Activated naive CD8-positive, alpha-beta T cell (primary cell): ENCODE measurements around the gene NKAIN4.
A peak's percentile ranks its signal among the peaks of the same experiment; 100 is the strongest.

Source experiments
- H3K27ac Mint-ChIP-seq: one replicate; pipeline ENCODE4 v1.8.0; 2021; ENCODE audit warnings: mixed read lengths
- H3K27me3 Mint-ChIP-seq: one replicate; pipeline ENCODE4 v1.8.0; 2021; ENCODE audit warnings: mixed read lengths
- H3K36me3 Mint-ChIP-seq: one replicate; pipeline ENCODE4 v1.8.0; 2021; ENCODE audit warnings: mixed read lengths
- H3K4me1 Mint-ChIP-seq: one replicate; pipeline ENCODE4 v1.8.0; 2021; ENCODE audit warnings: low read depth, mixed read lengths
- H3K4me3 Mint-ChIP-seq: one replicate; pipeline ENCODE4 v1.8.0; 2021; ENCODE audit warnings: mild to moderate bottlenecking, mixed read lengths
- H3K9me3 Mint-ChIP-seq: one replicate; pipeline ENCODE4 v1.8.0; 2021; ENCODE audit warnings: low read depth, mixed read lengths

The NKAIN4 gene

GRCh38 chr20:63283397-63284082 is 29.3 kb upstream of the NKAIN4 start:
- Mint-ChIP-seq H3K36me3 (no peaks in the 10 kb centered on the region), H3K9me3 (no peaks in the 10 kb centered on the region), H3K4me3 (peak overlapping the region; percentile 73), H3K27ac (no peak overlapping the region), H3K4me1 (peaks cover 1% of the 10 kb centered on the region), H3K27me3 (no peaks in the 10 kb centered on the region)

- H3K27ac Mint-ChIP-seq, result no peak overlapping the region
These were observed 28.7 kb upstream of the NKAIN4 start for GRCh38 chr20:63282946-63283345.

DNA sequence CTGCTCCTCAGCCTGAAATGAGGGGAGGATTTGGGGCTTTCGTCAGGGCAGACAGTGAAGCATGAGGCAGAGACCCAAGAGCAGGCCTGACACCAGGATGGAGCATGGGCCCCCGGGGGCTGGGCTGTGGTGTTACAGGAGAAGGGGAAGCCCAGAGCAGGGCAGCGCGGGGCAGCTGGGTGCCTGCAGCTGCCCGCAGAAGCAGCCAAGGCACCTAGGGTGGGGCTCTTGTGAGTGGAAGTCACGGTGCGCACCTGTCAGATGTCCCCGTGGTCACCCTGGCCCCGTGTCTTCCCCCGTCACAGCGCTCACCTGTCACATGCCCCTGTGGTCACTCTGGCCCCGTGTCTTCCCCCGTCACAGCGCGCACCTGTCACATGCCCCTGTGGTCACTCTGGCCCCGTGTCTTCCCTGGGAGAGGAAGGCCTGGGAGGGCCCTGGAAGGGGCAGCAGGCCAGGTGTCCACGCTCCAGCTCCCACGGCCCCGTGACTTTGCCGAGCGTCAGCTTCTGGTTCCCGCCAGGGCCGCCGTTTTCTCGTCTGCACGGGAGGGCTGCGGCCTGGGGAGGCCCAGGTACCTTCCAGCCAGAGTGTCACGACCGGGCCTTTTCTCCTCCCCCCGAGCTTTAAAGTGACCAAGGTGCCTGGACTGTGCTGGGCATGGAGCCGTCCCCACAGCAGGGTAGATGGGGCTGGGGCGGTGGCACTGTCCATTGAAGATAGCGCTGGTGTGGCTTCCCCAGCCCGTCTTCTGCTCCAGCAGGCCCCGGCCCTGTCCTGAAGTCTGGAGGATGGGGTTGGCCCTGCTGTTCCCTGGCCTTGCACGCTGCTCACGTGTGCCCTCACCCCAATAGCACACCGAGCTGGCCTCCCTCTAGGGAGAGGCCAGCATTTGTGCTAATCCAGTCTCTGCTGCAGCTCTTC is 27.7 kb upstream of the NKAIN4 start:
- no peaks in the 10 kb centered on the region for H3K36me3 Mint-ChIP-seq
- no peak overlapping the region for H3K27ac Mint-ChIP-seq
- no peaks in the 10 kb centered on the region for H3K9me3 Mint-ChIP-seq
- no peaks in the 10 kb centered on the region for H3K27me3 Mint-ChIP-seq
- peaks cover 1% of the 10 kb centered on the region for H3K4me1 Mint-ChIP-seq
- no peak overlapping the region for H3K4me3 Mint-ChIP-seq

More at GRCh38 chr20:63282946-63283345, 28.7 kb upstream of the NKAIN4 start:
- peaks cover 1% of the 10 kb centered on the region for H3K4me1 Mint-ChIP-seq
- H3K9me3 Mint-ChIP-seq, result no peaks in the 10 kb centered on the region
- H3K36me3 Mint-ChIP-seq, result no peaks in the 10 kb centered on the region
- no peak overlapping the region for H3K4me3 Mint-ChIP-seq
- H3K27me3 Mint-ChIP-seq, result no peaks in the 10 kb centered on the region

DNA sequence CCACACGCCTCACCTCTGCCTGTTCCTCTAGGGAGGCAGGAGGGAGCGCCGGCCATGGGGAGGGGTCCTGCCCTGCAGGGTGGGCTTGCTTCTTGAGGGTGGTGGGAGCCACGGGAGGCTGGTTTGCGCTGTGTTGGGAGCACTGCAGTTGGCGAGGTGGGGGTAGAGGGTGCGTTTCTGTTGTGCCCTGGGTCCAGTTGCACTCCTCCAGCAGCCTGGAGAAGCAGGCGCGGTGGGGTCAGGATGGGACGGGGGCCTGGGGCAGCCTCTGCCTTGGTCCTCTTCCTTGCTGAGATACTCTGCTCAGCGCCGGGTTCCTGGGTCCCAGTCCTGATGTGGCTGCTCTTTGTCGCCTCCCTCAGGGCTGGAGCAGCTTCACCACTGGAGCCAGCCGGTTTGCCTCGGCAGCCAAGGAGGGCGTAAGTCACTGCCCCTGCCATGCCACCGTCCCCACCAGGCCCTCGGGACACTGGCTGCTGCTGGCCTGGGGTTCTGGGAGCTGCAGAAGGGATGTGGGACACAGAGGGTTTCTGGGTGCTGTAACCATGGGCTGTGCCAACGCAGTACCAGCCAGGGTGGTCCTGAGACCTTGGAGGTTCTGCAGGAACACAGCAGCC is 26.8 kb upstream of the NKAIN4 start:
- no peak overlapping the region for H3K27ac Mint-ChIP-seq
- H3K36me3 Mint-ChIP-seq, result no peaks in the 10 kb centered on the region
- peaks cover 1% of the 10 kb centered on the region for H3K4me1 Mint-ChIP-seq
- H3K27me3 Mint-ChIP-seq, result no peaks in the 10 kb centered on the region
- H3K4me3 Mint-ChIP-seq, result no peak overlapping the region
- H3K9me3 Mint-ChIP-seq, result no peaks in the 10 kb centered on the region

DNA sequence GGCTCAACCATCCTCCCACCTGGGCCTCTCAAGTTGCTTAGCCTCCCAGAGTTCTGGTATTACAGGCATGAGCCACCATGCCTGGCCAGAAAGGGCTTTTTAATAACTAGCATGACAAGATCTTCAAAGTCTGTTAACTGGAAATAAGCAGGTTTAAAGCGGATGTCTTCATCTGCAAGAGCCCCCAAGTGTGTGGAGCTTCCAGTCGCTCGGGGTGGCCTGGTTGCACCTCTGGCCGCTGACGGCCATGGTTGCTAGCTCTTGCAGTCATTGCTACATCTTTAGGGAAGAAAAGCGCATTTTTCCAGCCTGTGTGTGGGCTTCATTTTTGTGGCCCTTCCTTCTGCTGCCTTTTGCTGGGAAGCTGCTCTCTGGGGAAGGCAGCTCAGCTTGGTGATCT is 26.1 kb upstream of the NKAIN4 start:
- peaks cover 2% of the 10 kb centered on the region for H3K4me1 Mint-ChIP-seq
- H3K36me3 Mint-ChIP-seq, result no peaks in the 10 kb centered on the region
- no peak overlapping the region for H3K27ac Mint-ChIP-seq
- no peaks in the 10 kb centered on the region for H3K27me3 Mint-ChIP-seq
- no peak overlapping the region for H3K4me3 Mint-ChIP-seq
- no peaks in the 10 kb centered on the region for H3K9me3 Mint-ChIP-seq

- H3K27ac Mint-ChIP-seq, result no peak overlapping the region
- no peaks in the 10 kb centered on the region for H3K27me3 Mint-ChIP-seq
- no peak overlapping the region for H3K4me3 Mint-ChIP-seq
- peaks cover 6% of the 10 kb centered on the region for H3K4me1 Mint-ChIP-seq
- H3K36me3 Mint-ChIP-seq, result no peaks in the 10 kb centered on the region
- no peaks in the 10 kb centered on the region for H3K9me3 Mint-ChIP-seq
These were observed 25.7 kb upstream of the NKAIN4 start for GRCh38 chr20:63279931-63280330.

- Mint-ChIP-seq H3K4me3 (no peak overlapping the region), H3K4me1 (peaks cover 13% of the 10 kb centered on the region), H3K27me3 (no peaks in the 10 kb centered on the region), H3K36me3 (no peaks in the 10 kb centered on the region), H3K27ac (no peak overlapping the region), H3K9me3 (no peaks in the 10 kb centered on the region)
These were observed 24.4 kb upstream of the NKAIN4 start for GRCh38 chr20:63278661-63279060.

GRCh38 chr20:63277466-63278272 is 23.4 kb upstream of the NKAIN4 start:
- Mint-ChIP-seq H3K4me1 (peaks cover 16% of the 10 kb centered on the region), H3K36me3 (no peaks in the 10 kb centered on the region), H3K4me3 (no peak overlapping the region), H3K27me3 (no peaks in the 10 kb centered on the region), H3K27ac (no peak overlapping the region), H3K9me3 (no peaks in the 10 kb centered on the region)

DNA sequence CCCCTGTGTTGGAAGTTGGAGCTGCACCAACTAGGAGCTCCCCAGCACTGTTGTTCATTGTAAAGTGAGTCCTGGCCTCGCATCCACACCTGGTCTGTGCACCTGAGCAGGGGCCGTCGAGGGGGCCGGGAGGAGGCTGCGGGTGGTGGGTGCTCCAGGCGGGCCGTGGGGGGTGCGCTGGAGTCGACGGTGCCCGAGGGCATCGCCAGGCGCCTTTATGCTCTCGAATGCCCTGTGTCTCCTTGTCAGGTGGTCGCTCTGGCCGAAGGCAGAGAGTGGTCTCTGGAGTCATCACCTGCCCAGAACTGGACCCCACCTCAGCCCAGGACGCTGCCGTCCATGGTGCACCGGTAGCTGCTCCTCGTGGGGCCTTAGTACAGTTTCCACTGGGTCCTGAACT is 22.7 kb upstream of the NKAIN4 start:
- peaks cover 16% of the 10 kb centered on the region for H3K4me1 Mint-ChIP-seq
- no peaks in the 10 kb centered on the region for H3K27me3 Mint-ChIP-seq
- H3K36me3 Mint-ChIP-seq, result no peaks in the 10 kb centered on the region
- no peak overlapping the region for H3K4me3 Mint-ChIP-seq
- no peaks in the 10 kb centered on the region for H3K9me3 Mint-ChIP-seq
- no peak overlapping the region for H3K27ac Mint-ChIP-seq

DNA sequence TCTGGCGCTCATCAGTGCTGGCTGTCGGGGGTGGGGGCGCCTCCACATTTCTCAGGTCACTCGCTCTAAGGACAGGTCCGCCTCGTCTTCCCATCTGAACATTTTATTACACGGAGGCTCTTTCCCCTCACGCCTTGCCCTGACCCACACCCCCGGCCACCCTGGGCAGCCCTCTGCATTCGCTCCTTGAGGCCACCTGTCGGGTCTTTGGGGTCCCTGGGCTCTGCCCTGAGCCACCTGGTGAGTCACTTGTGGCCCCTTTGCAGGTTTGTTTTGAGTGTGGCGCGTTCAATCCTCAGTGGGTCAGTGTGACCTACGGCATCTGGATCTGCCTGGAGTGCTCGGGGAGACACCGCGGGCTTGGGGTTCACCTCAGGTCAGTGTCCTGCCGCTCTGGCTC is 21.6 kb upstream of the NKAIN4 start:
- peaks cover 24% of the 10 kb centered on the region for H3K4me1 Mint-ChIP-seq
- no peaks in the 10 kb centered on the region for H3K27me3 Mint-ChIP-seq
- H3K36me3 Mint-ChIP-seq, result no peaks in the 10 kb centered on the region
- no peak overlapping the region for H3K27ac Mint-ChIP-seq
- H3K9me3 Mint-ChIP-seq, result no peaks in the 10 kb centered on the region
- no peak overlapping the region for H3K4me3 Mint-ChIP-seq

DNA sequence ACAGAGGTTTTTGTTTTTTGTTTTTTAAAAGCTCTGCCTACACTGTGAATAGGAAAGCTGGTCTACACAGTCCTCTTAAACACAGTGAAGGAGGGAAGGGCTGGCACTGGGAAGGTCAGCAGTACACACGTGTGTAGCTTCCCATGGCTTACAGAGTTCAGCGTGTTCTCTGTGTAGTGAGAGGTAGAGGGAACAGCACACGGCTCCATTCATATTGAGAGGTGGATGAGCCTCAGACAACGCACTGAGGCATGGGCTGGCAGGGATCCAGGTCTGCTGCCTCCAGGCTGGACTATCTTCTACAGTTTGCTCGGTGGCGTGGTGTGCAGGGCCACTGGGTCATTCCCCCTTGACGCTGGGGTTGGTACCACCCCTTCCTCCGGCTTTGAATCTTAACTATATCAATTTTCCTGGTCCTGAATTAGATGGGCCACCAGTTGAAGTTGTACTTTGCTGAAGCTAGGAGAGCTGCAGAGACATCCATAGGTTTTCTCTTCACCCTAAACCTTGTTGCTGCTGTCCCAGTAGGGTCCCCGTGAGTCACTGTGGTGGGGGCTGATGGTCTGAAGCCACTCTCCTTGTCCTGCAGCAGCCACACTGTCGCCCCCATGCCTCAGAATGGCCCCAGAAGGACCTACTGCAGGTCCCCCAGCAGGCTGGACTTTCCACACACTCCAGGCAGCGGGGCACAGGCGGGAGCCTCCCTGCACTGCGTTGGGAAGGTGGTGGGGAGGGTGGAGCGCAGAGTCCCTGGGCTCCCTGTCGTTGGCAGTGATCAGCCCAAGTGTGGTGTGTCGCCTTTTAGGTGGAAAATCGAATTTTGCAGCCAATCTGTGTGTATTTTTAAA is 20.3 kb upstream of the NKAIN4 start:
- H3K27me3 Mint-ChIP-seq, result no peaks in the 10 kb centered on the region
- H3K36me3 Mint-ChIP-seq, result no peaks in the 10 kb centered on the region
- peak overlapping the region; percentile 22 for H3K27ac Mint-ChIP-seq
- peaks cover 26% of the 10 kb centered on the region for H3K4me1 Mint-ChIP-seq
- H3K9me3 Mint-ChIP-seq, result no peaks in the 10 kb centered on the region
- peak overlapping the region; percentile 70 for H3K4me3 Mint-ChIP-seq

DNA sequence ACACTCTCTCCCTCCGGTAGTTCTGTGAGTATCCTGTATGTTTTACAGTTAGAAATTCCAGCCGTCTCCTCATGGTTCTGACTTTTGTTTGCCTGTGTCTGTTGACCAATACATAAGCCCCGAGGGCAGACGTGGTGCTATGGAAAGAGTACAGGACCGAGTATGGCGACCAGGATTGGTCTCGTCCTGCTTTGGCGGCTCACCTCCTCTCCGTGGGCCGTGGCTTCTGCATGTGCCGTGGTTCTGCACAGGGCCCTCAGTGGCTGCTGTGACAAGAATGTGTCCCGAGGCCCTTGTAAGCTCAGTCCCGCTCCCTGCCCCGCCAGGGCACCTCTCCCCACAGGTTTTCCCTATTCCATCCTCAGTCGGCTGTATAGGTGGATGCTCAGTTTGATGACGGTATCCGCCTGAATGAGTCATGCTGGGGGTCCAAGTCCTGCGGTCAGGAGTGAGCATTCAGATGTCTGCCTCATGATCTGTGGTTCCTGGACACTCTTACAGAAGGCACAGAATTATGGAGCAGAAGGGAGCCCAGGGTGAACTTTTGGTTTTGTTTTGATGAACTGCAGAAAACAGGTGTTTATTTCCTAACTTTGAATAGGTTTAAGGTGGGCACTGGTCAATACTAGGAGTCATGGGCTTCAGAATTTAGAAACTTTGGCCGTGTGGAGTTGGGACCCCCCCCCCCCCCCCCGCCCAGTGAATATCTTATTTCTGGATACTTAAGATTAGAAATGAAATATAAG is 19.5 kb upstream of the NKAIN4 start:
- H3K36me3 Mint-ChIP-seq, result no peaks in the 10 kb centered on the region
- peaks cover 26% of the 10 kb centered on the region for H3K4me1 Mint-ChIP-seq
- H3K4me3 Mint-ChIP-seq, result peak overlapping the region; percentile 94
- H3K27me3 Mint-ChIP-seq, result no peaks in the 10 kb centered on the region
- H3K9me3 Mint-ChIP-seq, result no peaks in the 10 kb centered on the region
- peak overlapping the region; percentile 81 for H3K27ac Mint-ChIP-seq

- H3K27ac Mint-ChIP-seq, result peak overlapping the region; percentile 81
- H3K36me3 Mint-ChIP-seq, result no peaks in the 10 kb centered on the region
- peaks cover 26% of the 10 kb centered on the region for H3K4me1 Mint-ChIP-seq
- H3K9me3 Mint-ChIP-seq, result no peaks in the 10 kb centered on the region
- H3K27me3 Mint-ChIP-seq, result no peaks in the 10 kb centered on the region
- peak overlapping the region; percentile 94 for H3K4me3 Mint-ChIP-seq
These were observed 18.9 kb upstream of the NKAIN4 start for GRCh38 chr20:63273059-63273579.
